ENCODE results near the gene FOLR3.
"Not testable (repeated sequence)": the region's sequence is repeated elsewhere in the genome, so short reads cannot be mapped to it uniquely, and the experiment has no call there.

DNA sequence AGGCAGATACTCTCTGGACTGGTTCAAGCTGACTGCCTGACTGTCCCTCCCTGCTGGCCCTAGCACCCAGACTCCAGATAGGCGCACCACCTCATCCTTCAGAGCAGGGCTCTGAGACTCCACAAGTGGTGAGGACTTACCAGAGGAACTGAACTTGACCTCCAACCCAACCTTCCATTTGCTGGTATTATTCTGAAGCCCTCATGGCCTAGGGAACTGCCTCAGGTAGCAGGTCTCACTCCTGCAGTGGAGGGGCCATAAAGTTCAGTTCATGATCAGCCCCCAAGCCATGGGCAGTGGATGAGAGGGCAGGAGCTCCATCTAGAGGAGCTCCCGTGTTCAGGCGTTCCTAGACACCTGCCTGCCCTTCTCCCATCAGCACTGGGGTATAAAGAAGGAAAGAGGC is 46.0 kb downstream of the FOLR3 start:
- TF ChIP-seq POLR2A (IDR thresholded peaks at IDR 0.05; ENCODE audit: low read length); GATA1 (IDR thresholded peaks at IDR 0.05; ENCODE audit: low read depth, low read length): not testable (repeated sequence)
